SIG-M5 treated with dmso at 0.1 percent for 504 hours (cell line): ENCODE results near the gene KCNS3.
"Not testable (repeated sequence)": the region's sequence is repeated elsewhere in the genome, so short reads cannot be mapped to it uniquely, and the experiment has no call there.

Experiments used
- DNase-seq: peaks from one replicate; lab custom pipeline; 2025; ENCODE audit not compliant: unreplicated experiment; lab: John Stamatoyannopoulos, UW

KCNS3 gene

DNA sequence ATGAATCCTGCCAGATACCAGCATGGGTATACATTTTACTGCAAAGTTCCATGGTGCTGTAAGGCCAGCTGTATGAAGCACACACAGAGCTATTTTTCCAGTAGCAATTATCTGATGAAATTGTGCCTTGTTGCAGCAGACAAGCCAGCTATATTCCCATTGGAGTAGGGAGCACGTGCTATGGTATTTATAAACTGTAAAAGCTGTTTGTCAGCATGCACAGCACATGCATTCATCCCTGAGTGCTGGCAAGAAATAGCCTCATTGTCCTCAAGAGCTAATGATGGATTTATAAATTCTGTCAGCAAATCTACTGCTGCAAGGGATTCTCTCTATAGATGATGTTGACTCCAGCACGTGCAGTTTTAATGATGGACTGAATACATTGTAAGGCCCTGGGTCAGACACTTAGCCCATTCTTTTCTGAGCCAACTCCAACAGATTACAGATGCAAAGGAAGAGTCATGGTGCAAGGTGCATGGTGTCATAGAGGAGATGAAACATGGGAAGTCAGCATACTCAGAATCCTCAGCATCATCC is 61.7 kb downstream of the KCNS3 start:
- no peak for DNase-seq

DNA sequence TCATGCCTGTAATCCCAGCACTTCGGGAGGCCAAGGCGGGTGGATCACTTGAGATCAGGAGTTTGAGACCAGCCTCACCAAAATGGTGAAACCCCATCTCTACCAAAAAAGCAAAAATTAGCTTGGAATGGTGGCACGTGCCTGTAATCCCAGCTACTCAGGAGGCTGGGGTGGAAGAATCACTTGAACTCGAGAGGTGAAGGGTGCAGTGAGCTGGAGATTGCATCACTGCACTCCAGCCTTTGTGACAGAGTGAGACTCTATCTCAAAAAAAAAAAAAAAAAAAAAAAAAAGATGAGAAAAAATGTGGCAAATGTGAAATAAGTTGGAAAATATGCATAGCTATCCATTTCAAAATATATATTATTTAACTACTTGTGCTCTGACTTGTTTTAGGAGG is 65.0 kb downstream of the KCNS3 start:
- no peak for DNase-seq

DNA sequence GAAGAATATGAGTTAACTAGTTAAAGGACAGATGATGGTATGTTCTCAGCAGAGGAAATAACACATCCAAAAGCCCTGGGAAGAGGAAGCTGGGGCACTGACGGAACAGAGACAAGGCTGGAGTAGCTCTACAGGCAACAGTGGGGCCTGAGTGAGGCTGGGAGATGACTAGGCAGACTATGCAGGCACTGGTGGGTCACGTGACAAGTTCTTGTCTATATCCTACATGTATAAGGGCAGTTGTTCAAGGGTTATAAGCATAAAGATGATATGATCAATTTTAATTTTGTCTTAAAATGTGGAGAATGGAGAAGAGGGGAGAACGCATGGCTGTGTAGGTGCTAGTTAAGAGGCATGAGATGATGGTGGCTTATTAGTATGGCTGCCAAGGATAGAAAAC is 68.6 kb downstream of the KCNS3 start:
- DNase-seq, result no peak

DNA sequence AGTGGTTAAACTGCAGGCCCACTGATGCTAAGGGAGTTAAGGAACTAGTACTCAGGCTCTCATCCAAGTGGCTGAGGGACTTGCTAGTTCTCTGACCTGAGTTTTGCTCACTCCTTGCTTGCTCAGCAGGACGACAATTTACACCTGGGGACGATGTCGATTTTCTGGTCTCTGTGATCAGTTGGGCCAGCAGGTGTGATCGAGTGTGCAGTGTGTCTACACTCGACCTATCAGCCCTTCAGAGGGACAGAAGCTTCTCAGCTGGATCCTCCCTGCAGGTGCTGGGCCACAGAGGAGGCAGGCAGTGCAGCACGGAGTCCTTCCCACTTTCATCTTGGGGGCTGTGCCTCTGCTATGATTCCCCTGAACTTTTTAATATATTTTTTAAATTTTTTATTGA is 71.5 kb downstream of the KCNS3 start:
- no peak for DNase-seq

DNA sequence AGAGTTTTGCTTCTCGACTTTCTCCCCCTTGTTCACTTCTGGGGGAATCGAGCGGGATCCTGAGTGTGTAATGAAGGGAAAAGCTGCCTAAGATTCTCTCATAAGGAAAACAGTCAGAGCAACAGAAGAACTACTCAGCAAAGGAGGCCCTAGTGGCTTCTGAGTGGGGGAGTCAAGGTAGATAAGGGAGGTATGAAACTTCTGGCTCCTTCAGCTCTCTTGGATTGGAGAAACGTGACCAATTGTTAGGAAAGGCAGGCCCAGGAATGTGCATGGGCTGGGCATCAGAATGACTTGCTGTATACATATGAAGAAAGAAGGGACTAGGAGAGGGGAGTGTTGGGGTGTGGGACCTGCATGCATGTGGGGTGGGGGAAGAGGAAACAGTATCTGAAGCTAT is 73.1 kb downstream of the KCNS3 start:
- no peak for DNase-seq

DNA sequence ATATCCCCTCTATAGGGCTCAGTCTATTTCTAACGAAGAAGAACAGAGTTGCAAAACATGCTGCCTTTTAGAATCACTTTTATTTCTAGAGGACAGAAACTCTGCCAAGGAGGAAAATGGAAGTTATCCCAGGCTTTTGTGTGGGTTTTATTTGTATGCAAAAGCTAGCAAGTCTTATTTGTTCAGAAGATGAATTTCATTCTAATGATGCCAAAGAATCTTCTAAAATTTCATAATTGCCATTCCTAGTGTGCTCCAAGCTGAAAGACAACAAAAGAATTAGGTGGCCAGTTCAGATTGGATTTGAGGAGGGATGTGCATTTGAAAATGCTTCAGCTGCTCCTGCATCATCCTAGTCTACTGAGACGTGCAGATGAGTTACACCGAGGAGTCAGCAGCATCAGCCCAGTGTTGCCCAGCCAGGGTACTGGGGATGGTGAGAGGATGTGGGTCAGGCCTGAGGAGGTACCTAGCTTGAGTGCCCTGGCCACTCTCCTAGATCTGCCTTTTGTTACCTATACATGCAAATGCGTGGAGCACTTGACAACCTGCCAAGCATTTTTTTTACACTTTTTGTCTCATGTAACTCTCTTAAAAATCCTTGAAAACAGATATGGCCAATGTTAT is 80.1 kb downstream of the KCNS3 start:
- DNase-seq, result no peak

- DNase-seq, result no peak
Observed at GRCh38 chr2:17959356-17959755, 80.9 kb downstream of the KCNS3 start.

DNA sequence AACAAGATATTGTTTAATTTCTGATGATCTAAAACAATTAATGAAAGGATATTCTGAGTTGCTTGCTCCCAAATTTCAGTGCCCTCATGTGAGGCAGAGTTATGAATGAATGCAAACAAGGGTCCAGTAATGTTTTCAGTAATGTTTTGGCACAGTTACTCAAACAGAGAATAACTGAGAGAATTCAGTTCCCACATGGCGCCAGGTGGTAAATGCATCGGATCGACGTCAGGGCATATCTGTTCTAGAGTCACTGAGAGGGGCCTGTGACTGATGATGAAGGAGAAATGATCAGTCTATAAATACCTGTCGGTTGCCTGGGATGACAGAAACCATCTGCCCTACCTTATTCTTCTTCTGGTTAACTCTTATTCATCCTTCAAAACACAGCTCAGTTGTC is 81.4 kb downstream of the KCNS3 start:
- DNase-seq, result no peak

DNA sequence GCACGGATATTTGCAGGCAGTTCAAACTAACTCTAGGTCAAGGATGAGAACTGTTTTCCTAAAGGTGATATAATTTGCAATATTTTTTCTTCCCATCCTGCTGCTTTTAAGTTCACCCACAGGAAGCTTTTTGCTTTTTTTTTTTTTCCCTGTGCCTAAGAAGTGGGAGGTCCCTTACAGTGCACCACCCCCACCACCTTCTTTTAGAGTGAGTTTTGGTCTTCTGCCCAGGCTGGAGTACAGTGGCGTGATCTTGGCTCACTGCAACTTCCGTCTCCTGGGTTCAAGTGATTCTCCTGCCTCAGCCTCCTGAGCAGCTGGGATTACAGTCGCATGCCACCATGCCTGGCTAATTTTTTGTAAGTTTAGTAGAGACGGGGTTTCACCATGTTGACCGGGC is 82.5 kb downstream of the KCNS3 start:
- no peak for DNase-seq

DNA sequence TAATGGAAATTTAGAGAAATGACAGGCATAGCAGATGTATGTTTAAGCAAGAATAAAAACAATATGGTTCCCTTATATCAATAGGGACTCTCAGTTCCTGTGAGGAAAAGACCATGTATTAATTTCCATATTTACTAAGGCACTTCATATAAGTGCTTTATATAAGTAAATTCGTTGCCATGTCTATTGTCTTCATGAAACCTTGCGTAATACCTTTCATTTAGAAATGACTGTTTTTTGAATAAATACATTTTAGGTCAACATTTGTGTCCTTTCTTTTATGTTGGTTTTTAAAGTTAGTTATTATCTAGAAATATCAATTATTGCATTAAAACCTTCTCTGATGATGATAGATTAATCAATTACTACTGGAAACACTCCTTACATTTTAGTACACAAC is 83.3 kb downstream of the KCNS3 start:
- no peak for DNase-seq

GRCh38 chr2:17962876-17963275 is 84.4 kb downstream of the KCNS3 start:
- no peak for DNase-seq

DNA sequence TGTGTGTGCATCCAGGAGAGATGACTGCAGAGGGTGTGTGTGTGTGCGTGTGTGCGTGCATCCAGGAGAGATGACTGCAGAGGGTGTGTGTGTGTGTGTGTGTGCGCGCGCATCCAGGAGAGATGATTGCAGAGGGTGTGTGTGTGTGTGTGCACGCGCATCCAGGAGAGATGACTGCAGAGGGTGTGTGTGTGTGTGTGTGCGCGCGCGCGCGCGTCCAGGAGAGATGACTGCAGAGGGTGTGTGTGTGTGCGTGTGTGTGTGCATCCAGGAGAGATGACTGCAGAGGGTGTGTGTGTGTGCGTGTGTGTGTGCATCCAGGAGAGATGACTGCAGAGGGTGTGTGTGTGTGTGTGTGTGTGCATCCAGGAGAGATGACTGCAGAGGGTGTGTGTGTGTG is 85.1 kb downstream of the KCNS3 start:
- not testable (repeated sequence) for DNase-seq

GRCh38 chr2:17965196-17965595 is 86.7 kb downstream of the KCNS3 start:
- DNase-seq, result no peak

GRCh38 chr2:17966798-17967197 is 88.3 kb downstream of the KCNS3 start:
- DNase-seq, result no peak

- no peak for DNase-seq
Observed at GRCh38 chr2:17969661-17970060, 91.2 kb downstream of the KCNS3 start.

DNA sequence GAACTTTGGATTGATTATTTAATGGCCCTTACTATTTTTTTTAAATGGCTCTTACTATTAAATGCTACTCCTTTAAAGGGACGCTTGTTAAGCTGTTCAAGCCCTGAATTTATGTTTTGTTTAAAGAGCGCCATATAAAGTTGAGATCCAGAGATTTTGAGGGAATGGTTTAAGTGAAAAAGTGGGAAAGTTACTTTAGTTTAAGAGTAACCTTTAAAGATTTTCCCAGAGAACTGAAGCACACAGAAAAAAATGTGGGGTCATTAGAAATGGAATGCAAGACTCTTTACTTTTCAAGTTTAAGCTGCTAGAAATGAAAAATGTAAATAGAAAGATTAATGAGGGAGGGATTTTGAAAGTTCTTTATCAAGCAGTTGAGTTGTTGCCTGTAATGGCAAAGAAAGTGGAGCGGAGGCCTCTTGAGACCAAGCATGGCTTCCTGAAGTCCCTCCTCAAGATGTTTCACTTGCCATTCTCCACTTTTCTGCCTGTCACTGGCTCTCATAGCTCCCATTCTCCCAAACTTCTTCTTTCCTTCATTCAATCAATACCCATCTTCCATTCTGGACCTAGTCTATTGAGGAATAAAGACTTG is 93.2 kb downstream of the KCNS3 start:
- DNase-seq, result no peak

DNA sequence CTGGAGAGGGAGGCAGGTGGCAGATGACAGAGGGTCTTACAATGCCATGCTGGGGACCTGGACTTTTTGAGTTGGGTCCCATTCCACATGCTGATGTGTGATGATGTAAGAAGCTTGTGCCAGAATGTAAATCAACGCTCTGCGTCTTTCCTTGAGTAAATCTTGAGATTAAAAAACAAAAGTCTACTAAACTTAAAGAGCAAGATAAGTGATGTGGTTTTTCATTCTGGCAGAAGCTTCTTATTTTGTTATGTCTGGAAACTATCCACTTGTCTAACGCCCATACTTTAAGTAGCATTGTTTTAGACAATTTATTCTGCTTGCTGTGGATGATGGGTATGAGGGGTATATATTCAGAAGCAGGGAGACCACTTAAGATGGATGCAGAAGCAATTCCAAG is 94.5 kb downstream of the KCNS3 start:
- DNase-seq, result no peak

GRCh38 chr2:17975401-17975800 is 96.9 kb downstream of the KCNS3 start:
- no peak for DNase-seq

DNA sequence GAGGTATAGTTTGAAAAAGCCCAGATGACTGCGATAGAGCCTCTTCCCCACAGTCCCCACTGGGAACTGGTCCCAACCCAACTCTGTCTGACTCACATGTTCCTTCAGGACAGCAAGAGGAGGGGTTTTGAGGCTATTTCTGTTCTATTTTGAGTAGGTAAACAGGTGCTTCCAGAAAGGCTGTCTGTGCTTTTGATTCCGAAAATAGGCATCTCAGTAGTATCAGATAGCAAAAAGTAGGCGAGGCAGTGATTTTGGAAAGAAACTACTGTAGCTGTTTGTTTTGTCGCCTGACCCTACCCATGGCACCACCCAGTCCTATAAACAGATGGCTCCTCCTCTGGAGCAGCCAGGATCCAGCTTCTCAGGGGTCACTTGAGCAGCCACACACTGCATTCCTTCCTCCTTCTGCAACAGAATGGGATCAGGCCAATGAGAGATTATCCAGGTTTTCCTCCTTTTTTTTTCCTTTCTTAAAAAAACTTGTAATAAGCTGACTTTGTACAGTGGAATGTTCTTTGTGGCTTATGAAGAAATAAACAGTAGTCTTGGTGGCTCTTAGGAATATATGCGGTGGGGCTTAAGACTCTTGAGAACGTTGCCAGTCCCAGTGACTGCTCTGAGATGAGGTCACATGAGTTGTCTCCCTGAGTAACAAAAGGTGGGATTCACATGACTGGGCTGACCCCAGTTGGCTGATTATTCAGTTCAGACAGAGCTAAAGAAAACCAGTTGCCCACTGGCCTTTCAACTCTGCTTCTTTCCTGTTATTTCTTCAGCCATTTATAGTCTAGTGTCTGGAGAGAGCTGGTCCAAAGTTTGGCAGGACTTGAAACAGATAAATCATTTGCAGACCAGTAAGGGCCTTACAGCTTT is 98.6 kb downstream of the KCNS3 start:
- DNase-seq, result no peak

DNA sequence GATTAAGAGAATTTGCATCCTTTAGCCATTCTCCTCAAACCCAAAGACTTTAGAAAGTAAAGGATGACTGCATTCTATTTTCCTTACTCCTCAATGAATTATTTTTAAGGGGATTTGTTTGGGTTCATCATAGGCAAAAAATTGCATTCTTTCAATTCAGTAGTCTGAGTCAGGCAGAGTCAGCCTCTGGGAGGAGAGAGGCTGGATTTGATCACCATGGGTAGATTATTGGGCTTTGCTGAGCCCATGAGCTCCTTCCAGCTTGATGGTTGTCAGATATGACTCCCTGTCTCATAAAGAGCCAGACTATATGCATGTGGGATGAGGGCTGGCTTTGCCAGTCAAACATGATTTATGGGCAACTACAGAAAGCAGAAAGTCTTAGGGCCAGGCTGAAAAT is 101.2 kb downstream of the KCNS3 start:
- no peak for DNase-seq

GRCh38 chr2:17981936-17982335 is 103.5 kb downstream of the KCNS3 start:
- no peak for DNase-seq
